Aorta (tissue), 5 donors: ENCODE measurements around the gene TMEM135. TPM values are rescaled to one million over a fixed set of nuclear protein-coding genes. Genes with fewer than 3 reads are reported as not detected.
"Not testable (repeated sequence)": the region's sequence is repeated elsewhere in the genome, so short reads cannot be mapped to it uniquely, and the experiment has no call there.

Experiments
- ATAC-seq: fragments of 200-7000 bp; cut with Tn5 transposase; one replicate; pipeline ENCODE4 v1.9.1; 2022; ENCODE audit warnings: moderate library complexity; ENCODE audit not compliant: low FRiP score
- DNase-seq, 2 donors: peaks; one replicate each; pipeline ENCODE4 v3.0.0-alpha.2; 2020
- H3K27ac ChIP-seq, 2 donors: one replicate each; pipeline ENCODE4 v1.5.1; 2013; ENCODE audit warnings: low read length in 2 of 2, mild to moderate bottlenecking in 2 of 2, moderate library complexity in 2 of 2, control low read depth in 1 of 2, inconsistent platforms in 1 of 2, low read depth in 1 of 2
- H3K27me3 ChIP-seq, 2 donors: one replicate each; pipeline ENCODE4 v1.6.1; 2013; ENCODE audit warnings: control low read depth in 1 of 2, low read length in 1 of 2, mild to moderate bottlenecking in 1 of 2, moderate library complexity in 1 of 2; ENCODE audit not compliant: insufficient read depth in 2 of 2, control insufficient read depth in 1 of 2
- H3K36me3 ChIP-seq, 2 donors: one replicate each; pipeline ENCODE4 v1.6.1; 2013; ENCODE audit warnings: control low read depth in 1 of 2, low read length in 1 of 2, mild to moderate bottlenecking in 1 of 2; ENCODE audit not compliant: insufficient read depth in 2 of 2, control insufficient read depth in 1 of 2
- H3K4me1 ChIP-seq, 2 donors: one replicate each; pipeline ENCODE4 v1.6.1; 2013; ENCODE audit warnings: low read length in 2 of 2, control low read depth in 1 of 2, mild to moderate bottlenecking in 1 of 2, moderate library complexity in 1 of 2; ENCODE audit not compliant: insufficient read depth in 2 of 2, control insufficient read depth in 1 of 2
- H3K4me3 ChIP-seq, 2 donors: one replicate each; pipeline ENCODE4 v1.5.1; 2013; ENCODE audit warnings: low read length in 2 of 2, control low read depth in 1 of 2, mild to moderate bottlenecking in 1 of 2
- H3K9me3 ChIP-seq: one replicate; pipeline ENCODE4 v1.6.1; 2013; ENCODE audit warnings: mild to moderate bottlenecking, low read length; ENCODE audit not compliant: control insufficient read depth
- WGBS, 2 donors: extraction: QIAGEN DNeasy Blood & Tissue Kit; methylation state at CpG; one replicate each; pipeline ENCODE4 v1.1.7; 2013; 5-methylcytosine and 5-hydroxymethylcytosine counted together
- intact Hi-C, 2 donors: fragments of 100-400 bp; cut with DNase I; formaldehyde crosslinking; loops; one replicate each; pipeline versions ENCODE4 v1.14.2 to v1.15.0; 2022
- polyA plus RNA-seq, 2 donors: library from polyadenylated mRNA; stranded (reverse); fragments of 200-250 nt; gene quantifications; one replicate each; pipeline ENCODE4 v1.2.3, GENCODE V29; 2013
- total RNA-seq, 2 donors: library from RNA; stranded (reverse); fragmentation: NEBNext Ultra II Directional; extraction: Animal tissue kit (Norgen Biotek cat#: 25700); gene quantifications; one replicate each; pipeline ENCODE4 v1.2.1, GENCODE V29; 2021
- donor health status: healthy with polysubstance abuse.
- donor health status: Bipolar disorder and iron deficiency.
- donor health status: DM: no; HTN: no; CAD: no.
- donor health status: DM: no; HTN: no; CAD: no.
- donor health status: DM: yes; HTN: yes; CAD: no.

Gene TMEM135
- total and polyA plus RNA-seq, 4 donors, result 10.6 to 49.0 (median 26.9) TPM

DNA sequence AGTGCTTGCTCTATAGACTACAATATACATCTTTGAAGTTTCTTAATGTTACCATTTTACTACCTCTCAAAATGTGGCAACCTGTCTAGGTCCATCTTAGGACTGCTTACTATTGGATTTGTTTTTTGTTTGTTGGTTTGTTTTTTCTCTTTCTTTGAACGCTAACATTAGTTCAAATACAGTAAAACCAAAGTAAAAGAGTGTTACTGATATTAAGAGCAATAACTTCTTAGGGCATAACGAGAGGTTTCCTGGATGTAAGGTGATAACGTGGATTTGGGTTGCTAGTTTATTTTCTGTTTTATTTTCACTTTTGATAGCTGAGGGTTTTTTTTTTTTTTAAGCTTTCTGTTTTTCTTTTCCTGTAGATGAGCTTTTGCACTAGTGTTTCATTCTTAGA, 43.6 kb downstream of the TMEM135 start:
- ATAC-seq (no peak), DNase-seq (no peak)
- Histone ChIP-seq H3K4me1 (no peaks in the 10 kb centered on the region), H3K9me3 (peaks cover 1% of the 10 kb centered on the region), H3K27me3 (no peaks in the 10 kb centered on the region), H3K4me3 (no peak overlapping the region), H3K36me3 (peaks cover 0 to 2% of the 10 kb centered on the region in 2 donors), H3K27ac (no peak overlapping the region)
- WGBS, 2 donors, result 77 to 81% methylated on average over 3 of the region's 3 CpGs
- intact Hi-C loops, result no loop called here

DNA sequence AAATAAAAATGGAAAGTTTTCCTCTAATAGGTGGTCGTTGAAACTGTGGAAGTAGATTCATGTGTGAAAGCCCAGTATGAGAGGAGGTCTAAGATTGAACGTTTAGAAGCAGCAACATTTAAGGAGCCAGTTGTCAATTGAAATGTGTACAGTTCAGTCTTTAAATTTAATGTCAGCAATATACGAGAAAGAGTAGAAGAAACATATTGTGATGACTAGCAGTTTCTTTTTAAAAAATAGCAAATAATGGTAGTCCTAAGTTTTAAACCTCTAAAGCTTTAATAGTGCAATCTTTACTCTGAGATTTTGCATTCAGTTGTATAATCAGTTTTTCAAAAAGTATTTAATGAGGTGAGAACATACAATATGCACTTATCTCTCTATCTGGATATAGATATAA, 44.9 kb downstream of the TMEM135 start:
- WGBS, 2 donors, result 57 to 60% methylated on average over 3 of the region's 3 CpGs
- intact Hi-C loops, result no loop called here
- no peak for DNase-seq
- Histone ChIP-seq H3K36me3 (peaks cover 0 to 2% of the 10 kb centered on the region in 2 donors), H3K27me3 (no peaks in the 10 kb centered on the region), H3K4me3 (no peak overlapping the region), H3K27ac (no peak overlapping the region), H3K4me1 (no peaks in the 10 kb centered on the region), H3K9me3 (peaks cover 1% of the 10 kb centered on the region)
- ATAC-seq, result no peak

DNA sequence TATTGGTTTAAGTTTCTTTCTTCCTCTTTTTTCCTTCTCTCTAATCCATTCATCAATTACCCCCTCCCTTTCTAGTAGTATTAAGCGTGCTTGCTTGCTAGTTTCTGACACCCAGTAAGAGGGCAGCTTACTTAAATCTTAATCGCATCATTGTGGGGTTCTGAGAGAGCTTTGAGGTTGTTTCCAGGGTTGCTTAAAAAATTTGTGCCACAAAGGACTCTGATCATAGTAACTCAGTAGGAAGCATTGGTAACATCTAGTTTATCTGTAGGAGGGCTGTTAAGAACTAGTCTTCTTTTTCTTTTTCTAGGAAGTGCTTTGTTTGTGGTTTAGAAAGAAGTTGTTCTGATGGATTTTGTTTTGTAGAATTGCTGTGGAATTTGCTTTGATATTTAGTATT, 45.3 kb downstream of the TMEM135 start:
- H3K4me3 ChIP-seq, result no peak overlapping the region
- ATAC-seq (no peak), DNase-seq (no peak)
- H3K27me3 ChIP-seq, result no peaks in the 10 kb centered on the region
- intact Hi-C loops, result no loop called here
- peaks cover 0 to 2% of the 10 kb centered on the region in 2 donors for H3K36me3 ChIP-seq
- 73 to 81% methylated on average over 2 of the region's 2 CpGs for WGBS, 2 donors
- H3K9me3 ChIP-seq, result peaks cover 1% of the 10 kb centered on the region
- H3K4me1 ChIP-seq, result no peaks in the 10 kb centered on the region
- H3K27ac ChIP-seq, result no peak overlapping the region

DNA sequence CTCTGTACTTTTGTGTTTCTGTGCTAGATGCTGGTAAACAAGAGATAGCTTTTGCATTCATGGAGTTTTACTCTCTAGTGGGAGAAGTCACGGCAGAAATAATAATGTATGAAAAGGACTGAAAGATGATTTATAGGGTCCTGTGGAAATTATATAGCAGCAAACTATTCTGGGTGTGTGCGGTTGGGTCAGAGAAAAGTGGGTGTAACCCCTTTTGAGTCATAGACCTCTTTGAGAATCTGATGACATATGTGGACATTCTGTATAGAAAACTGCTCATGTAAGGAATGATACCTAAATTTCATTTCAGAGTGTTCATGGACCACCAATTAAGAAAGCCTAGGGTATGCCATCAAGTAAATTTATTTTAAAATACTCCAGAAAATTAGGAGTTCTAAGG, 54.4 kb downstream of the TMEM135 start:
- H3K4me1 ChIP-seq, result no peaks in the 10 kb centered on the region
- no peaks in the 10 kb centered on the region for H3K9me3 ChIP-seq
- no peak overlapping the region for H3K27ac ChIP-seq
- ATAC-seq (no peak), DNase-seq (no peak)
- intact Hi-C loops, result no loop called here
- peaks cover 0 to 2% of the 10 kb centered on the region in 2 donors for H3K36me3 ChIP-seq
- no peaks in the 10 kb centered on the region for H3K27me3 ChIP-seq
- H3K4me3 ChIP-seq, result no peak overlapping the region
- WGBS, 2 donors, result 95 to 98% methylated on average over 2 of the region's 2 CpGs

DNA sequence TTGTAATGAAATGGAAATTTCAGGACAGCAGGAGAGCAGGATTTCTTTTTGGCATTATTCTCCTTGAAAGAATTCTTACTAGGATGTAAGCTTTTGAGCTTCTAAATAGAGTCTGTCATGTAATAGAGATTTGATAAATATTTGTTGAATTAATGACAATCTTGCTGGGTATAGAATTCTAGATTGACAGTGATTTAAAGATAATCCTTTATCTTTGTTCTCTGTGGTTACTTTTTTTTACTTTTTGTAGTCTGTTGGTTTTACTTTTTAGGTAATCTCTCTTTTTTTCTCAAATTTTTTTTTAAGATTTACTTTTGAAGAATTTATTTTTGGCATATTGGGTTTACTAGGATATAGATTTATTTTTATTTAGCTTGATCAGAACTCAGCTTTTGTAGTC, 54.8 kb downstream of the TMEM135 start:
- Histone ChIP-seq H3K4me1 (no peaks in the 10 kb centered on the region), H3K9me3 (no peaks in the 10 kb centered on the region), H3K27me3 (no peaks in the 10 kb centered on the region), H3K36me3 (peaks cover 0 to 2% of the 10 kb centered on the region in 2 donors), H3K4me3 (no peak overlapping the region), H3K27ac (no peak overlapping the region)
- ATAC-seq (no peak), DNase-seq (no peak)
- intact Hi-C loops, result no loop called here

DNA sequence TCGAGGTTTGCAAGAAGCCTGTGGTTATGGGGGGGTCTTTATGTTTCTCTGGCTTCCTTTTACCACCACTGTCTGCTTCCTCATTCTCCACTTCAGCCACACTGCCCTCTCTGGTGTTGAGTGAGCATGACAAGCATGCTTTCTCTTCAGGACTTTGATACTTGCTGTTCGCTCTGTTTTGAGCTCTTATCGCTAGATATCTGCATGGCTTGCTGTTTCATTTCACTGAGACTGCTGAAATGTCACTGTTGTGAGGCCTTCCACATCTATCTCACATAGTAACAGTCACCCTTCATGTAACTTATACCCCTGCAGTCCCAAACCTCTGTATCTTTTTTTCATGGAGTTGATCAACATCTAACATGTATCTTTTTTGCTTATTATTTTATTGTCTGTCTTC, 59.8 kb downstream of the TMEM135 start:
- Histone ChIP-seq H3K36me3 (peaks cover 3% of the 10 kb centered on the region in 2 donors), H3K27me3 (no peaks in the 10 kb centered on the region), H3K4me1 (no peaks in the 10 kb centered on the region), H3K27ac (no peak overlapping the region), H3K4me3 (no peak overlapping the region), H3K9me3 (no peaks in the 10 kb centered on the region)
- no peak for DNase-seq
- 48 to 58% methylated on average over 3 of the region's 3 CpGs for WGBS, 2 donors
- intact Hi-C loops, result no loop called here
- no peak for ATAC-seq

DNA sequence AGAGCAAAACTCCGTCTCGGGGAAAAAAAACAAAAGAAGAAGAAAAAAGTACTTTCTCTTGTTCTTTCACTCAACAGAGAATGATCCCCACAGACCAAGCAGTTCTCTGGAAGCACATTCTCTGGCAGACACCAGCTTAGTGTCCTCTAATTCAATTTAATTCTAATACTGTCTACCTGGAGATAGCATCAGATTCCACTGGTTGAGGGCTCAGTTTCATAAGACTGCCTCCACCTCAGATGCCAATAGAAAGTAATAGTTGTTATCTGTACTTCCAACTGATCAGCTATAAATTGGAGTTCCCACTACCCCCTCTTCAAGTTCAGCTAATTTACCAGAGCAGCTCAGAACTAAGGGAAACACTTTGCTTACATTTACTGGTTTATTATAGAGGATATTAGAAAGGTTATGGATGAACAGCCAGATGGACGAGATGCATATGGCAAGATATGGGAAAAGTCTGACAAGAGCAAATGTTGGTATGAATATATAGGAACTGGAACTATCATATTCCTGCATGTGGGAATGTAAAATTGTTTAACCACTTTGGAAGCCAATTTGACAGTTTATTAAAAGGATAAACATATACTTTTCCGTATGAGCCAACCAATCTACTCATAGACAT, 64.3 kb downstream of the TMEM135 start:
- WGBS, 2 donors, result 96 to 99% methylated on average over 4 of the region's 4 CpGs
- no peak for DNase-seq

DNA sequence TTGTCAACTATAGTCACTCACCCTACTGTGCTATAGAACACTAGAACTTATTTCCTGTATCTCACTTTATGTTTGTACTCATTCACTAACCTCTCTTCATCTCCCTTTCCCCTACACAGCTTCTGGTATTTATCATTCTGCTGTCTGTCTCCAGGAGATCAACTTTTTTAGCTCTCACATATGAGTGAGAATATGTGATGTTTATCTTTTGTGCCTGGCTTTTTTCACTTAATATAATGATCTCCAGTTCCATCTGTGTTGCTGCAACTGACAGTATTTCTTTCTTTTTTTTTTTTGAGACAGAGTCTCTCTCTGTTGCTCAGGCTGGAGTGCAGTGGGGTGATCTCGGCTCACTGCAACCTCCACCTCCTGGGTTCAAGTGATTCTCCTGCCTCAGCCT, 68.1 kb downstream of the TMEM135 start:
- H3K4me3 ChIP-seq, H3K4me1 ChIP-seq, H3K36me3 ChIP-seq, intact Hi-C loops, H3K9me3 ChIP-seq, DNase-seq, ATAC-seq, H3K27me3 ChIP-seq, H3K27ac ChIP-seq: not testable (repeated sequence)
- WGBS, 2 donors, result 55 to 81% methylated on average over 1 of the region's 1 CpG

More for the DNA sequence above, 64.3 kb downstream of the TMEM135 start:
- no peak overlapping the region for H3K4me3 ChIP-seq
- no peak for ATAC-seq
- no peaks in the 10 kb centered on the region for H3K27me3 ChIP-seq
- no peaks in the 10 kb centered on the region for H3K9me3 ChIP-seq
- peaks cover 2 to 3% of the 10 kb centered on the region in 2 donors for H3K36me3 ChIP-seq
- intact Hi-C loops, result no loop called here
- H3K4me1 ChIP-seq, result no peaks in the 10 kb centered on the region
- no peak overlapping the region for H3K27ac ChIP-seq

DNA sequence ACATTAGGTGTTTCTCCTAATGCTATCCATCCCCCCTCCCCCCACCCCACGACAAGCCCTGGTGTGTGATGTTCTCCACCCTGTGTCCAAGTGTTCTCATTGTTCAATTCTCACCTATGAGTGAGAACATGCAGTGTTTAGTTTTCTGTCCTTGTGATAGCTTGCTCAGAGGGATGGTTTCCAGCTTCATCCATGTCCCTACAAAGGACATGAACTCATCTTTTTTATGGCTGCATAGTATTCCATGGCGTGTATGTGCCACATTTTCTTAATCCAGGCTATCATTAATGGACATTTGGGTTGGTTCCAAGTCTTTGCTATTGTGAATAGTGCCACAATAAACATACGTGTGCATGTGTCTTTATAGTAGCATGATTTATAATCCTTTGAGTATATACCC, 69.6 kb downstream of the TMEM135 start:
- H3K27ac ChIP-seq, DNase-seq, ATAC-seq, H3K27me3 ChIP-seq, intact Hi-C loops, H3K4me1 ChIP-seq, H3K36me3 ChIP-seq, H3K9me3 ChIP-seq, H3K4me3 ChIP-seq: not testable (repeated sequence)
- 91 to 94% methylated on average over 3 of the region's 3 CpGs for WGBS, 2 donors
